ENCODE results near the gene UBE2F.
"Not testable (repeated sequence)": the region's sequence is repeated elsewhere in the genome, so short reads cannot be mapped to it uniquely, and the experiment has no call there.

UBE2F gene

GRCh38 chr2:237981621-237982020 lies 14.8 kb downstream of the UBE2F start:
- H3K27ac ChIP-seq (ENCODE audit: low read length); H3K27me3 ChIP-seq (ENCODE audit: insufficient read depth, low read length); H3K4me1 ChIP-seq (ENCODE audit: insufficient read depth, low read length): not testable (repeated sequence)

GRCh38 chr2:237982039-237982725 lies 15.4 kb downstream of the UBE2F start:
- Histone ChIP-seq H3K4me3 (ENCODE audit: low read length) (no peak overlapping the region), H3K9ac (ENCODE audit: low read depth, low read length) (no peak overlapping the region), H3K27ac (ENCODE audit: low read length) (no peak overlapping the region), H3K9me3 (ENCODE audit: insufficient read depth, low read depth, low read length) (peaks cover 12% of the 10 kb centered on the region; the same call in 1 of the 2 replicates), H3K27me3 (ENCODE audit: insufficient read depth, low read length) (no peaks in the 10 kb centered on the region), H3K4me1 (ENCODE audit: insufficient read depth, low read length) (peaks cover 7% of the 10 kb centered on the region; the same call in 1 of the 2 replicates), H3K36me3 (ENCODE audit: insufficient read depth, low read depth, low read length) (peaks cover 22% of the 10 kb centered on the region; the same call in 1 of the 2 replicates)

More at GRCh38 chr2:237981621-237982020, 14.8 kb downstream of the UBE2F start:
- not testable (repeated sequence) for H3K9ac ChIP-seq (ENCODE audit: low read depth, low read length); H3K9me3 ChIP-seq (ENCODE audit: insufficient read depth, low read depth, low read length); H3K4me3 ChIP-seq (ENCODE audit: low read length)
- peaks cover 25% of the 10 kb centered on the region; the same call in 1 of the 2 replicates for H3K36me3 ChIP-seq (ENCODE audit: insufficient read depth, low read depth, low read length)

- Histone ChIP-seq H3K27ac (ENCODE audit: low read length) (no peak overlapping the region), H3K36me3 (ENCODE audit: insufficient read depth, low read depth, low read length) (peaks cover 20% of the 10 kb centered on the region; the same call in 1 of the 2 replicates), H3K4me1 (ENCODE audit: insufficient read depth, low read length) (peaks cover 7% of the 10 kb centered on the region; the same call in 1 of the 2 replicates), H3K27me3 (ENCODE audit: insufficient read depth, low read length) (no peaks in the 10 kb centered on the region), H3K9me3 (ENCODE audit: insufficient read depth, low read depth, low read length) (peaks cover 13% of the 10 kb centered on the region; the same call in 1 of the 2 replicates), H3K4me3 (ENCODE audit: low read length) (no peak overlapping the region), H3K9ac (ENCODE audit: low read depth, low read length) (peak overlapping the region; percentile 24)
These were observed 17.1 kb downstream of the UBE2F start for GRCh38 chr2:237983922-237984321.

- Histone ChIP-seq H3K36me3 (ENCODE audit: insufficient read depth, low read depth, low read length) (peaks cover 13% of the 10 kb centered on the region; the same call in 1 of the 2 replicates), H3K27me3 (ENCODE audit: insufficient read depth, low read length) (no peaks in the 10 kb centered on the region), H3K9ac (ENCODE audit: low read depth, low read length) (no peak overlapping the region), H3K4me3 (ENCODE audit: low read length) (no peak overlapping the region), H3K9me3 (ENCODE audit: insufficient read depth, low read depth, low read length) (peaks cover 13% of the 10 kb centered on the region; the same call in 1 of the 2 replicates), H3K27ac (ENCODE audit: low read length) (no peak overlapping the region), H3K4me1 (ENCODE audit: insufficient read depth, low read length) (no peaks in the 10 kb centered on the region; the same call in 1 of the 2 replicates)
These were observed 20.5 kb downstream of the UBE2F start for GRCh38 chr2:237987268-237987667.

- H3K4me3 ChIP-seq (ENCODE audit: low read length) = no peak overlapping the region
- no peaks in the 10 kb centered on the region for H3K4me1 ChIP-seq (ENCODE audit: insufficient read depth, low read length)
- H3K36me3 ChIP-seq (ENCODE audit: insufficient read depth, low read depth, low read length) = peaks cover 24% of the 10 kb centered on the region; the same call in 1 of the 2 replicates
- no peak overlapping the region for H3K9ac ChIP-seq (ENCODE audit: low read depth, low read length)
- H3K9me3 ChIP-seq (ENCODE audit: insufficient read depth, low read depth, low read length) = no peaks in the 10 kb centered on the region
- no peak overlapping the region for H3K27ac ChIP-seq (ENCODE audit: low read length)
- H3K27me3 ChIP-seq (ENCODE audit: insufficient read depth, low read length) = no peaks in the 10 kb centered on the region
These were observed 26.9 kb downstream of the UBE2F start for GRCh38 chr2:237993701-237994100.

- peaks cover 24% of the 10 kb centered on the region; the same call in 1 of the 2 replicates for H3K36me3 ChIP-seq (ENCODE audit: insufficient read depth, low read depth, low read length)
- H3K9me3 ChIP-seq (ENCODE audit: insufficient read depth, low read depth, low read length) = no peaks in the 10 kb centered on the region
- no peak overlapping the region for H3K27ac ChIP-seq (ENCODE audit: low read length)
- no peak overlapping the region for H3K4me3 ChIP-seq (ENCODE audit: low read length)
- no peaks in the 10 kb centered on the region for H3K4me1 ChIP-seq (ENCODE audit: insufficient read depth, low read length)
- no peaks in the 10 kb centered on the region for H3K27me3 ChIP-seq (ENCODE audit: insufficient read depth, low read length)
- no peak overlapping the region for H3K9ac ChIP-seq (ENCODE audit: low read depth, low read length)
These were observed 28.2 kb downstream of the UBE2F start for GRCh38 chr2:237995036-237995435.

GRCh38 chr2:237996021-237996593 lies 29.3 kb downstream of the UBE2F start:
- H3K4me1 ChIP-seq (ENCODE audit: insufficient read depth, low read length) = no peaks in the 10 kb centered on the region
- H3K27ac ChIP-seq (ENCODE audit: low read length) = no peak overlapping the region
- no peaks in the 10 kb centered on the region for H3K9me3 ChIP-seq (ENCODE audit: insufficient read depth, low read depth, low read length)
- H3K4me3 ChIP-seq (ENCODE audit: low read length) = no peak overlapping the region
- H3K36me3 ChIP-seq (ENCODE audit: insufficient read depth, low read depth, low read length) = peaks cover 24% of the 10 kb centered on the region; the same call in 1 of the 2 replicates
- H3K9ac ChIP-seq (ENCODE audit: low read depth, low read length) = no peak overlapping the region
- no peaks in the 10 kb centered on the region for H3K27me3 ChIP-seq (ENCODE audit: insufficient read depth, low read length)

- H3K36me3 ChIP-seq (ENCODE audit: insufficient read depth, low read depth, low read length) = peaks cover 15% of the 10 kb centered on the region; the same call in 1 of the 2 replicates
- H3K9me3 ChIP-seq (ENCODE audit: insufficient read depth, low read depth, low read length) = no peaks in the 10 kb centered on the region
- H3K4me3 ChIP-seq (ENCODE audit: low read length) = no peak overlapping the region
- H3K27ac ChIP-seq (ENCODE audit: low read length) = no peak overlapping the region
- no peaks in the 10 kb centered on the region for H3K27me3 ChIP-seq (ENCODE audit: insufficient read depth, low read length)
- no peak overlapping the region for H3K9ac ChIP-seq (ENCODE audit: low read depth, low read length)
- no peaks in the 10 kb centered on the region for H3K4me1 ChIP-seq (ENCODE audit: insufficient read depth, low read length)
These were observed 30.7 kb downstream of the UBE2F start for GRCh38 chr2:237997521-237997920.

GRCh38 chr2:237998530-237998929 lies 31.7 kb downstream of the UBE2F start:
- Histone ChIP-seq H3K27ac (ENCODE audit: low read length) (no peak overlapping the region), H3K9ac (ENCODE audit: low read depth, low read length) (no peak overlapping the region), H3K4me1 (ENCODE audit: insufficient read depth, low read length) (no peaks in the 10 kb centered on the region), H3K9me3 (ENCODE audit: insufficient read depth, low read depth, low read length) (no peaks in the 10 kb centered on the region), H3K4me3 (ENCODE audit: low read length) (no peak overlapping the region), H3K27me3 (ENCODE audit: insufficient read depth, low read length) (no peaks in the 10 kb centered on the region), H3K36me3 (ENCODE audit: insufficient read depth, low read depth, low read length) (peaks cover 18% of the 10 kb centered on the region; the same call in 1 of the 2 replicates)

- Histone ChIP-seq H3K36me3 (ENCODE audit: insufficient read depth, low read depth, low read length) (peaks cover 5% of the 10 kb centered on the region; the same call in 1 of the 2 replicates), H3K9ac (ENCODE audit: low read depth, low read length) (no peak overlapping the region), H3K27ac (ENCODE audit: low read length) (no peak overlapping the region), H3K4me1 (ENCODE audit: insufficient read depth, low read length) (no peaks in the 10 kb centered on the region), H3K9me3 (ENCODE audit: insufficient read depth, low read depth, low read length) (no peaks in the 10 kb centered on the region), H3K27me3 (ENCODE audit: insufficient read depth, low read length) (no peaks in the 10 kb centered on the region), H3K4me3 (ENCODE audit: low read length) (no peak overlapping the region)
These were observed 36.6 kb downstream of the UBE2F start for GRCh38 chr2:238003234-238004031.

- Histone ChIP-seq H3K4me3 (ENCODE audit: low read length) (no peak overlapping the region), H3K9ac (ENCODE audit: low read depth, low read length) (no peak overlapping the region), H3K36me3 (ENCODE audit: insufficient read depth, low read depth, low read length) (peaks cover 5% of the 10 kb centered on the region; the same call in 1 of the 2 replicates), H3K27ac (ENCODE audit: low read length) (no peak overlapping the region), H3K9me3 (ENCODE audit: insufficient read depth, low read depth, low read length) (no peaks in the 10 kb centered on the region), H3K4me1 (ENCODE audit: insufficient read depth, low read length) (no peaks in the 10 kb centered on the region), H3K27me3 (ENCODE audit: insufficient read depth, low read length) (no peaks in the 10 kb centered on the region)
These were observed 37.4 kb downstream of the UBE2F start for GRCh38 chr2:238004077-238004830.
